Measurements from ENCODE around the gene GHITM.

GRCh38 chr10:84194424-84195043 is 55.2 kb downstream of the GHITM start, which contains the start of gene CDHR1:
- TF ChIP-seq CTCF (IDR thresholded peaks at IDR 0.05), result no peak
- TF ChIP-seq ZFX (IDR thresholded peaks at IDR 0.05; ENCODE audit: borderline replicate concordance), result no peak

Measured in 22Rv1 (cell line).